Pancreas (tissue), 10 donors: ENCODE data around the gene ITCH. TPM values are rescaled to one million over a fixed set of nuclear protein-coding genes. Genes with fewer than 3 reads are reported as not detected.
A peak's percentile ranks its signal among the peaks of the same experiment; 100 is the strongest.
"Not testable (repeated sequence)": the region's sequence is repeated elsewhere in the genome, so short reads cannot be mapped to it uniquely, and the experiment has no call there.

Source experiments
- ATAC-seq, 4 donors: fragments of 200-7000 bp; cut with Tn5 transposase; one replicate each; pipeline versions ENCODE4 v1.8.0 to v1.9.1; 2020; ENCODE audit warnings: mild to moderate bottlenecking in 4 of 4, moderate library complexity in 4 of 4
- DNase-seq, 6 donors: peaks; one replicate each; pipeline ENCODE4 v3.0.0-alpha.2; 2020
- FAIRE-seq: peaks from 2 replicates; lab custom pipeline; 2012; peaks lifted over from hg19 to GRCh38; lab: Jason Lieb, UNC
- H3K27ac ChIP-seq, 4 donors: fragments of 200-600 bp; sonication (generic); 1 replicate in 3 of 4; 2 replicates in 1 of 4; pipeline versions ENCODE4 v1.5.0 to v1.8.0; 2020
- H3K27me3 ChIP-seq, 4 donors: fragments of 200-600 bp; one replicate each; pipeline ENCODE4 v1.8.0; 2021
- H3K36me3 ChIP-seq, 3 donors: fragments of 200-600 bp; sonication (generic) in 1 of 3; one replicate each; pipeline versions ENCODE4 v1.5.0 to v1.8.0; 2020 to 2021
- H3K4me1 ChIP-seq, 3 donors: fragments of 200-600 bp; one replicate each; pipeline ENCODE4 v1.8.0; 2021
- H3K4me3 ChIP-seq, 4 donors: fragments of 200-600 bp; sonication (generic) in 2 of 4; one replicate each; pipeline versions ENCODE4 v1.5.0 to v1.8.0; 2020 to 2021
- H3K9me3 ChIP-seq, 4 donors: fragments of 200-600 bp; one replicate each; pipeline ENCODE4 v1.8.0; 2021
- WGBS, 2 donors: extraction: QIAGEN DNeasy Blood & Tissue Kit; methylation state at CpG; one replicate each; pipeline ENCODE4 v1.1.7; 2013; 5-methylcytosine and 5-hydroxymethylcytosine counted together
- intact Hi-C, 3 donors: fragments of 100-400 bp; cut with DNase I; formaldehyde crosslinking; loops; one replicate each; pipeline versions ENCODE4 v1.11.1 to v1.14.2; 2022
- polyA plus RNA-seq, 2 donors: library from polyadenylated mRNA; stranded (reverse); fragments of 200-250 nt; gene quantifications; one replicate each; pipeline ENCODE4 v1.2.3, GENCODE V29; 2013
- total RNA-seq, 6 donors: library from RNA; stranded (reverse); fragmentation: NEBNext Ultra II Directional in 4 of 6; extraction: Animal tissue kit (Norgen Biotek cat#: 25700) in 4 of 6; gene quantifications; one replicate each; pipeline versions ENCODE4 v1.2.1 to v1.2.4, GENCODE V29; 2021 to 2023
- TF ChIP-seq, protein P1 (sequence below), 4 donors: fragments of 200-600 bp; sonication (generic) in 3 of 4; IDR thresholded peaks; one replicate each; pipeline versions ENCODE4 v1.5.0 to v1.8.0; 2021; ENCODE audit warnings: antibody characterized with exemption in 4 of 4
- donor health status: healthy with polysubstance abuse.
- donor health status: DM: no; HTN: no; CAD: no; lungs with moderate emphysema.
- donor health status: DM: no; HTN: no; CAD: no.
- donor health status: control.
- donor health status: control.
- donor health status: Bipolar disorder and iron deficiency.
- donor health status: DM: yes; HTN: yes; CAD: no.
- donor health status: DM: no; HTN: no; CAD: no.
- donor health status: DM: no; HTN: no; CAD: no.
- donor health status: DM: yes; HTN: yes; CAD: no.

ITCH gene
- total and polyA plus RNA-seq, 8 donors: 5.7 to 37.0 (median 20.5) TPM

DNA sequence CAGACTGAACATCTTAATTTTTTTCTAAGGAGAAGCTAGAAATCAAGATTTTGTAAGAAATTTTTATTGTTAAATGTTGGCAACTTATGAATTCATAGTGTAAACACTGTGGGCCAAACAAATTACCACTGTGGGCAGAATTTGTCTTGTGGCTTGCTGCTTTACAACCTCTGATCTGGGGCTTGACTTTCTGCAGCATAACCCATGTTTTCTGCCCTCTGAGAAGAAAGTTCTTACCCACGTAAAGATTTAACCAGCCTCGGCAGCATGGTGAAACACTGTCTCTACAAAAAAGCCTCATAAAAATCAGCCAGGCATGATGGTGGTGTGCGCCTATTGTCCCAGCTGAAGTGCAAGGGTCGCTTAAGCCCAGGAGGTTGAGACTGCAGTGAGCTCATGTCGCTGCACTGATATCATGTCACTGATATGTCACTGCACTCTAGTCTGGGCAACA is 12.9 kb downstream of the ITCH start:
- DNase-seq (no peak), FAIRE-seq (no peak), ATAC-seq (peak in 2 of 4 donors; percentile 44 to 48)
- peaks cover 0 to 11% (median 3%) of the 10 kb centered on the region in 3 donors for H3K4me1 ChIP-seq
- H3K36me3 ChIP-seq: peaks cover 0 to 10% (median 0%) of the 10 kb centered on the region in 3 donors
- WGBS, 2 donors: 71 to 72% methylated on average over 5 of the region's 5 CpGs
- TF ChIP-seq, protein P1, sequence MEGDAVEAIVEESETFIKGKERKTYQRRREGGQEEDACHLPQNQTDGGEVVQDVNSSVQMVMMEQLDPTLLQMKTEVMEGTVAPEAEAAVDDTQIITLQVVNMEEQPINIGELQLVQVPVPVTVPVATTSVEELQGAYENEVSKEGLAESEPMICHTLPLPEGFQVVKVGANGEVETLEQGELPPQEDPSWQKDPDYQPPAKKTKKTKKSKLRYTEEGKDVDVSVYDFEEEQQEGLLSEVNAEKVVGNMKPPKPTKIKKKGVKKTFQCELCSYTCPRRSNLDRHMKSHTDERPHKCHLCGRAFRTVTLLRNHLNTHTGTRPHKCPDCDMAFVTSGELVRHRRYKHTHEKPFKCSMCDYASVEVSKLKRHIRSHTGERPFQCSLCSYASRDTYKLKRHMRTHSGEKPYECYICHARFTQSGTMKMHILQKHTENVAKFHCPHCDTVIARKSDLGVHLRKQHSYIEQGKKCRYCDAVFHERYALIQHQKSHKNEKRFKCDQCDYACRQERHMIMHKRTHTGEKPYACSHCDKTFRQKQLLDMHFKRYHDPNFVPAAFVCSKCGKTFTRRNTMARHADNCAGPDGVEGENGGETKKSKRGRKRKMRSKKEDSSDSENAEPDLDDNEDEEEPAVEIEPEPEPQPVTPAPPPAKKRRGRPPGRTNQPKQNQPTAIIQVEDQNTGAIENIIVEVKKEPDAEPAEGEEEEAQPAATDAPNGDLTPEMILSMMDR (IDR thresholded peaks at IDR 0.05): no peak
- H3K27me3 ChIP-seq: no peaks in the 10 kb centered on the region
- H3K9me3 ChIP-seq: no peaks in the 10 kb centered on the region
- H3K27ac ChIP-seq: no peak overlapping the region
- H3K4me3 ChIP-seq: no peak overlapping the region
- intact Hi-C loops: no loop called here

DNA sequence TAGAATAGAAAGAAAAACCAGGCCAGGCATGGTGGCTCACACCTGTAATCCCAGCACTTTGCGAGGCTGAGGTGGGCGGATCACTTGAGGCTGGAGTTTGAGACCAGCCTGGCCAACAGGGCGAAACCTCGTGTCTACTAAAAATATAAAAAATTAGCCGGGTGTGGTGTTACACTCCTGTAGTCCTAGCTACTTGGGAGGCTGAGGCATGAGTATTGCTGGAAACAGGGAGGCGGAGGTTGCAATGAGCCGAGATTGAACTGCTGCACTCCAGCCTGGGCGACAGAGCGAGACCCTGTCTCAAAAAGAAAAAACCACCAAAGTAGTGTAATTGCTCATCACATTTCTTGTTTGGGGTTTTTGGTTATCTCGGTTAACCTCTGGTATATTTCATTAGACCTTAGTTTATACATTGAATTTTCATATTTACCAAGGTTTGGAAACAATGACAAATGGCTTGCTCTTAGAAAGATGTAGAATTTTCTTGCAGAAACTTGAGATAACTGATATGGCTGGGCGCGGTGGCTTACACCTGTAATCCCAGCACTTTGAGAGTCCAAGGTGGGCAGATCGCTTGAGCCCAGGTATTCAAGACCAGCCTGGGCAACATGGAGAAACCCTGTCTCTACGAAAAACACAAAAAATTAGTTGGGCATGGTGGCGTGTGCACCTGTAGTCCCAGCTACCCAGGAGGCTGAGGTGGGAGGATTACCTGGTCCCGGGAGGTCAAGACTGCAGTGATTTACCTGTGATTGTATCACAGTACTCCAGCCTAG is 14.2 kb downstream of the ITCH start:
- ATAC-seq (no peak), DNase-seq (no peak), FAIRE-seq (no peak)
- H3K27me3 ChIP-seq: no peaks in the 10 kb centered on the region
- no peak overlapping the region for H3K27ac ChIP-seq
- intact Hi-C loops: no loop called here
- no peaks in the 10 kb centered on the region for H3K36me3 ChIP-seq
- peaks cover 0 to 11% (median 3%) of the 10 kb centered on the region in 3 donors for H3K4me1 ChIP-seq
- no peak overlapping the region for H3K4me3 ChIP-seq
- TF ChIP-seq, protein P1 (IDR thresholded peaks at IDR 0.05): no peak
- WGBS, 2 donors: 93 to 94% methylated on average over 16 of the region's 16 CpGs
- H3K9me3 ChIP-seq: no peaks in the 10 kb centered on the region

DNA sequence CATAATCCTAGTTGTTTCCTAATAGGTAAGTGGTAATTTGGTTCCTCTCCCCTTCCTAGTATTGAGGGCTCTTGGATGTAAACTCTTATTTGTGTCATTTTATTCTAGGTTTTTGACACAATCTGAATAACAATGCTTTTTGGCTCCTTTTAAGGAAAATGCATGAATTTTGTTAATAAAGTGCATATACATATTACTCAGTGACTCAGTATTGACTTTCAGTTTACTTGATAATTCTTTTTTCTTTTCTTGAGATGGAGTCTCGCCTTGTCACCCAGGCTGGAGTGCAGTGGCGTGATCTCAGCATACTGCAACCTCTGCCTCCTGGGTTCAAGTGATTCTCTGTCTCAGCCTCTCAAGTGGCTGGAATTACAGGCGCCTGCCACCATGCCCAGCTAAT is 19.1 kb downstream of the ITCH start:
- Histone ChIP-seq H3K4me3 (no peak overlapping the region), H3K27me3 (no peaks in the 10 kb centered on the region), H3K9me3 (no peaks in the 10 kb centered on the region), H3K36me3 (no peaks in the 10 kb centered on the region), H3K4me1 (peaks cover 8 to 18% (median 10%) of the 10 kb centered on the region in 3 donors), H3K27ac (no peak overlapping the region)
- 94 to 95% methylated on average over 3 of the region's 3 CpGs for WGBS, 2 donors
- TF ChIP-seq, protein P1 (IDR thresholded peaks at IDR 0.05): no peak
- DNase-seq (no peak), FAIRE-seq (no peak), ATAC-seq (no peak)
- intact Hi-C loops: no loop called here

DNA sequence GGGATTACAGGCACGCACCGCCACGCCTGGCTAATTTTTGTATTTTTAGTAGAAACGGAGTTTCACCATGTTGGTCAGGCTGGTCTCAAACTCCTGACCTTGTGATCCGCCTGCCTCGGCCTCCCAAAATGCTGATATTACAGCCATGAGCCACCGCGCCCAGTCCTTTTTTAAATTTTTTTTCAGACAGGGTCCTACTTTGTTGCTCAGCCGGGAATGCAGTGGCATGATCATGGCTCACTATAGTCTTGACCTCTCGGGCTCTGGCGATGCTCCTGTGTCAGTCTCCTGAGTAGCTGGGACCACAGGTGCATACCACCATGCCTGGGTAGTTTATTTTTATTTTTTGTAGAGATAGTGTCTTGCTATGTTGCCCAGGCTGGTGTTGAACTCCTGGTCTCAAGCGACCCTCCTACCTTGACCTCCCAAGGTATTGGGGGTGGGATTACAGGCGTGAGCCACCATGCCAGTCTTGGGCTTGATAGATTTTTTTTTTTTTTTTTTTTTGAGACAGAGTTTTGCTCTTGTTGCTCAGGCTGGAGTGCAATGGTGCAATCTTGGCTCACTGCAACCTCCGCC is 19.9 kb downstream of the ITCH start:
- H3K36me3 ChIP-seq, FAIRE-seq, H3K27me3 ChIP-seq, H3K4me3 ChIP-seq, intact Hi-C loops, DNase-seq, H3K9me3 ChIP-seq, ATAC-seq, H3K27ac ChIP-seq: not testable (repeated sequence)
- 96 to 99% methylated on average over 14 of the region's 14 CpGs for WGBS, 2 donors
- H3K4me1 ChIP-seq: peaks cover 8 to 18% (median 10%) of the 10 kb centered on the region in 3 donors

DNA sequence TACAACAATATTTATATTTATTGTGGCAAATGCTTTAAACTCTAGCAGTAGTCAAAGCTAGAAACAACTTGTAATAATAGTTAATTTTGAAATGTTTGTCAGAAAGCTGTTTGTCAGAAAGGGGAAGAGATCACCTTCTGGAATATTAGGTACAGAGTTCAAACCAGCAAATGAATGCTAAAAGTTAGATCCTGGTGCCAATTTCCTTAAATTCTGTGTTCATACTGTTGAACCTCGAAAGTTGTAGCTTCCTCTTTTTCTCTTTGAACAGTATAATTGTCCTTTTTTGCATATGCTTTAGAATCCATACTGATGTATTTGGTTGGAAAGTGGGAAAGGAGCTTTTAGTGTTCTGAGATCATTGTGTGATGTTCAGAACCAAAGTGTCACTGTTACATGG is 22.4 kb downstream of the ITCH start:
- TF ChIP-seq, protein P1 (IDR thresholded peaks at IDR 0.05): no peak
- Histone ChIP-seq H3K27me3 (no peaks in the 10 kb centered on the region), H3K36me3 (no peaks in the 10 kb centered on the region), H3K27ac (no peak overlapping the region), H3K9me3 (no peaks in the 10 kb centered on the region), H3K4me1 (peaks cover 8 to 15% (median 10%) of the 10 kb centered on the region in 3 donors), H3K4me3 (no peak overlapping the region)
- FAIRE-seq (no peak), DNase-seq (no peak), ATAC-seq (no peak)
- 29 to 45% methylated on average over 1 of the region's 1 CpG for WGBS, 2 donors
- intact Hi-C loops: no loop called here
